H1 (cell line): ENCODE results near the gene TDRKH. TPM values are rescaled to one million over a fixed set of nuclear protein-coding genes. Genes with fewer than 3 reads are reported as not detected.

Experiments
- ATF3 ChIP-seq: IDR thresholded peaks from 2 replicates; pipeline ENCODE4 v1.6.1; 2011; ENCODE audit warnings: low read depth, mild to moderate bottlenecking, low read length; ENCODE audit not compliant: insufficient read depth
- SP1 ChIP-seq: IDR thresholded peaks from 2 replicates; pipeline ENCODE4 v1.6.1; 2011; ENCODE audit warnings: low read depth, low read length
- ZNF274 ChIP-seq: IDR thresholded peaks from 2 replicates; pipeline ENCODE4 v1.7.0; 2012; ENCODE audit warnings: low read length, borderline replicate concordance; ENCODE audit errors: extremely low read depth
- polyA plus RNA-seq, 7 experiments: library from polyadenylated mRNA; depleted of rRNA in 3 of 7; stranded (reverse) in 5 of 7; unstranded in 2 of 7; fragments of >200 nt in 5 of 7; fragments of 200-250 nt in 2 of 7; gene quantifications; 1 replicate in 5 of 7; 2 replicates in 1 of 7; 4 replicates in 1 of 7; pipeline versions ENCODE4 v1.2.1 to v1.2.3, GENCODE V29; 2011 to 2013; ENCODE audit warnings: missing spikeins in 2 of 7, mixed read lengths in 2 of 7
- total RNA-seq: library from RNA; stranded (reverse); fragmentation: NEBNext Ultra II Directional; extraction: Animal tissue kit (Norgen Biotek cat#: 25700); gene quantifications from 2 replicates; pipeline ENCODE4 v1.2.1, GENCODE V29; 2021

TDRKH gene
- total and polyA plus RNA-seq, 2 of the 8 experiments (the other 6 are each of a cell fraction or from before 2014, with no cell fraction given) = 9.9 to 26.1 TPM

GRCh38 chr1:151816548-151817352, 26.4 kb upstream of the TDRKH start (continued):
- no peak for TF ChIP-seq ATF3
- TF ChIP-seq SP1 = no peak
- TF ChIP-seq ZNF274 = no peak
- TF ChIP-seq, all 59 proteins: peak for 0
